Neural progenitor cell (in vitro differentiated cells): ENCODE results near the gene SALL1. TPM values are rescaled to one million over a fixed set of nuclear protein-coding genes. Genes with fewer than 3 reads are reported as not detected.
A peak's percentile ranks its signal among the peaks of the same experiment; 100 is the strongest.

ENCODE experiments used
- DNase-seq: peaks from one replicate; pipeline ENCODE4 v3.0.0-alpha.2; 2016; ENCODE audit warnings: low spot score
- H2AFZ ChIP-seq: fragments of 200-600 bp; sonication (generic); replicated peaks from 2 replicates; pipeline ENCODE4 v1.6.1; 2016; ENCODE audit warnings: antibody characterized with exemption
- H3F3A ChIP-seq: fragments of 200-600 bp; sonication (generic); 2 replicates; pipeline ENCODE4 v1.6.1; 2016; ENCODE audit warnings: antibody characterized with exemption, low read depth
- H3K27ac ChIP-seq: fragments of 200-600 bp; sonication (generic); 2 replicates; pipeline ENCODE4 v1.5.1; 2016; ENCODE audit warnings: mild to moderate bottlenecking
- H3K27me3 ChIP-seq: fragments of 200-600 bp; sonication (generic); 2 replicates; pipeline ENCODE4 v1.6.1; 2016; ENCODE audit warnings: mild to moderate bottlenecking, moderate library complexity
- H3K36me3 ChIP-seq: fragments of 200-600 bp; sonication (generic); 2 replicates; pipeline ENCODE4 v1.5.1; 2016
- H3K4me1 ChIP-seq: fragments of 200-600 bp; sonication (generic); 2 replicates; pipeline ENCODE4 v1.6.1; 2016; ENCODE audit warnings: mixed run types
- H3K4me2 ChIP-seq: fragments of 200-600 bp; sonication (generic); 2 replicates; pipeline ENCODE4 v1.6.1; 2016
- H3K4me3 ChIP-seq: fragments of 200-600 bp; sonication (generic); 2 replicates; pipeline ENCODE4 v1.5.1; 2016
- H3K79me2 ChIP-seq: fragments of 200-600 bp; sonication (generic); 2 replicates; pipeline ENCODE4 v1.6.1; 2016; ENCODE audit warnings: low read depth
- H3K9ac ChIP-seq: fragments of 200-600 bp; sonication (generic); 2 replicates; pipeline ENCODE4 v1.6.1; 2016
- H3K9me3 ChIP-seq: fragments of 200-600 bp; sonication (generic); 2 replicates; pipeline ENCODE4 v1.5.1; 2016; ENCODE audit warnings: low read depth
- H4K20me1 ChIP-seq: fragments of 200-600 bp; sonication (generic); 2 replicates; pipeline ENCODE4 v1.6.1; 2016; ENCODE audit warnings: low read depth
- H3K27ac Mint-ChIP-seq: 3 replicates; pipeline ENCODE4 v1.8.0; 2021; ENCODE audit warnings: mixed read lengths
- H3K27me3 Mint-ChIP-seq: 2 replicates; pipeline ENCODE4 v1.8.0; 2022; ENCODE audit warnings: low read depth, mild to moderate bottlenecking, inconsistent platforms, moderate library complexity, mixed read lengths; ENCODE audit not compliant: insufficient read depth
- H3K36me3 Mint-ChIP-seq: 3 replicates; pipeline ENCODE4 v1.8.0; 2021; ENCODE audit warnings: mixed read lengths
- H3K4me1 Mint-ChIP-seq: 3 replicates; pipeline ENCODE4 v1.8.0; 2021; ENCODE audit warnings: mixed read lengths
- H3K4me3 Mint-ChIP-seq: 3 replicates; pipeline ENCODE4 v1.8.0; 2021; ENCODE audit warnings: mild to moderate bottlenecking, moderate library complexity, mixed read lengths
- H3K9me3 Mint-ChIP-seq: 3 replicates; pipeline ENCODE4 v1.8.0; 2020; ENCODE audit warnings: mixed read lengths
- EZH2 ChIP-seq: fragments of 200-600 bp; sonication (generic); IDR thresholded peaks from 2 replicates; pipeline ENCODE4 v1.6.1; 2017; ENCODE audit warnings: antibody characterized with exemption, mild to moderate bottlenecking, moderate library complexity
- EZH2phosphoT487 ChIP-seq: fragments of 200-600 bp; sonication (generic); IDR thresholded peaks from 2 replicates; pipeline ENCODE4 v1.6.1; 2017; ENCODE audit warnings: antibody characterized with exemption
- total RNA-seq: library from RNA; depleted of rRNA; stranded (reverse); fragments of >200 nt; gene quantifications from 2 replicates; pipeline ENCODE4 v1.2.3, GENCODE V29; 2015; ENCODE audit warnings: low replicate concordance
- TF ChIP-seq, protein P1 (sequence below): fragments of 200-600 bp; sonication (generic); IDR thresholded peaks from 2 replicates; pipeline ENCODE4 v1.5.1; 2017; ENCODE audit warnings: antibody characterized with exemption, mild to moderate bottlenecking

Gene SALL1
- total RNA-seq, 1 donor from 2014 or later = 50.3 TPM

- Histone ChIP-seq H3K9me3 (no peaks in the 10 kb centered on the region), H3K36me3 (peaks cover 30% of the 10 kb centered on the region), H3F3A (peaks cover 56% of the 10 kb centered on the region), H3K27me3 (no peaks in the 10 kb centered on the region), H3K79me2 (peaks cover 99% of the 10 kb centered on the region), H3K4me1 (peaks cover 36% of the 10 kb centered on the region), H3K4me3 (no peak overlapping the region), H3K27ac (no peak overlapping the region), H3K4me2 (no peak overlapping the region), H4K20me1 (peaks cover 100% of the 10 kb centered on the region), H3K9ac (no peak overlapping the region), H2AFZ (no peak overlapping the region)
- TF ChIP-seq, protein P1, sequence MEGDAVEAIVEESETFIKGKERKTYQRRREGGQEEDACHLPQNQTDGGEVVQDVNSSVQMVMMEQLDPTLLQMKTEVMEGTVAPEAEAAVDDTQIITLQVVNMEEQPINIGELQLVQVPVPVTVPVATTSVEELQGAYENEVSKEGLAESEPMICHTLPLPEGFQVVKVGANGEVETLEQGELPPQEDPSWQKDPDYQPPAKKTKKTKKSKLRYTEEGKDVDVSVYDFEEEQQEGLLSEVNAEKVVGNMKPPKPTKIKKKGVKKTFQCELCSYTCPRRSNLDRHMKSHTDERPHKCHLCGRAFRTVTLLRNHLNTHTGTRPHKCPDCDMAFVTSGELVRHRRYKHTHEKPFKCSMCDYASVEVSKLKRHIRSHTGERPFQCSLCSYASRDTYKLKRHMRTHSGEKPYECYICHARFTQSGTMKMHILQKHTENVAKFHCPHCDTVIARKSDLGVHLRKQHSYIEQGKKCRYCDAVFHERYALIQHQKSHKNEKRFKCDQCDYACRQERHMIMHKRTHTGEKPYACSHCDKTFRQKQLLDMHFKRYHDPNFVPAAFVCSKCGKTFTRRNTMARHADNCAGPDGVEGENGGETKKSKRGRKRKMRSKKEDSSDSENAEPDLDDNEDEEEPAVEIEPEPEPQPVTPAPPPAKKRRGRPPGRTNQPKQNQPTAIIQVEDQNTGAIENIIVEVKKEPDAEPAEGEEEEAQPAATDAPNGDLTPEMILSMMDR = peak; percentile 10
- TF ChIP-seq EZH2phosphoT487 (no peak), EZH2 (no peak)
- H3K36me3 Mint-ChIP-seq = peaks cover 50% of the 10 kb centered on the region
- H3K9me3 Mint-ChIP-seq = peaks cover 12% of the 10 kb centered on the region
- H3K4me1 Mint-ChIP-seq = peaks cover 47% of the 10 kb centered on the region
- H3K27ac Mint-ChIP-seq = no peak overlapping the region
- H3K27me3 Mint-ChIP-seq = peaks cover 6% of the 10 kb centered on the region
- DNase-seq = no peak
- no peak overlapping the region for H3K4me3 Mint-ChIP-seq
Observed at GRCh38 chr16:51140112-51140511, 11.0 kb downstream of the SALL1 start.

DNA sequence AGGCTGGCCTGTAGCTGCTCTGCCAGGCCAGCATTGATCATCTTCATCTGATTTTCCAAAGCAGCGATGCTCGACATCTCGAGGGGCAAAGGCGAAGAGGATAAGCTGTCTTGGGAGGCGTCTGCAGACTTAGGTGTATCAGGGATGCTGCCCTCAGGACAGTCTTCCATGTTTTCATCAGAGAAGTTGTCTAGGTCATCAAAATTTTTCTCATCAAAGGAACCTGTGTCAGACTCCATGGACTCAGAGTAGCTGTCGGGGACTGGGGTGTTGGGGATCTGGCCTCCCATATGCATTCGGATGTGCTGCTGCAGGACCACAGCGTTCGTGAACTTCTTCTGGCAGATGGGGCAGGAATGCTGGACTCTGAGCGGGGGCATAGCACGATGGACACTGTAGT is 11.5 kb downstream of the SALL1 start:
- peaks cover 43% of the 10 kb centered on the region for H3K4me1 Mint-ChIP-seq
- peaks cover 7% of the 10 kb centered on the region for H3K27me3 Mint-ChIP-seq

GRCh38 chr16:51138178-51138577 is 12.9 kb downstream of the SALL1 start:
- no peaks in the 10 kb centered on the region for H3K27me3 ChIP-seq
- H3K9me3 ChIP-seq = no peaks in the 10 kb centered on the region
- Mint-ChIP-seq H3K27me3 (peaks cover 13% of the 10 kb centered on the region), H3K36me3 (peaks cover 52% of the 10 kb centered on the region), H3K4me3 (no peak overlapping the region), H3K4me1 (peaks cover 38% of the 10 kb centered on the region), H3K9me3 (peaks cover 12% of the 10 kb centered on the region), H3K27ac (no peak overlapping the region)
- peaks cover 25% of the 10 kb centered on the region for H3K4me1 ChIP-seq
- H3F3A ChIP-seq = peaks cover 58% of the 10 kb centered on the region
- no peak overlapping the region for H3K4me2 ChIP-seq
- H3K9ac ChIP-seq = no peak overlapping the region
- TF ChIP-seq EZH2phosphoT487 (no peak), EZH2 (no peak)
- TF ChIP-seq, protein P1 = no peak
- no peak overlapping the region for H3K4me3 ChIP-seq
- H4K20me1 ChIP-seq = peaks cover 94% of the 10 kb centered on the region
- H2AFZ ChIP-seq = no peak overlapping the region
- no peak overlapping the region for H3K27ac ChIP-seq
- H3K36me3 ChIP-seq = peaks cover 26% of the 10 kb centered on the region
- H3K79me2 ChIP-seq = peaks cover 83% of the 10 kb centered on the region
- no peak for DNase-seq

More for the DNA sequence above, 11.5 kb downstream of the SALL1 start:
- H3K4me3 Mint-ChIP-seq = no peak overlapping the region
- TF ChIP-seq, protein P1 = no peak
- TF ChIP-seq EZH2 (no peak), EZH2phosphoT487 (no peak)
- Histone ChIP-seq H3K27me3 (no peaks in the 10 kb centered on the region), H3K36me3 (peaks cover 28% of the 10 kb centered on the region), H2AFZ (no peak overlapping the region), H3F3A (peaks cover 58% of the 10 kb centered on the region), H3K27ac (no peak overlapping the region), H3K4me2 (no peak overlapping the region), H3K4me1 (peaks cover 31% of the 10 kb centered on the region), H3K79me2 (peaks cover 96% of the 10 kb centered on the region), H3K4me3 (no peak overlapping the region), H3K9me3 (no peaks in the 10 kb centered on the region), H4K20me1 (peaks cover 100% of the 10 kb centered on the region), H3K9ac (no peak overlapping the region)
- DNase-seq = no peak
- H3K9me3 Mint-ChIP-seq = peaks cover 12% of the 10 kb centered on the region
- no peak overlapping the region for H3K27ac Mint-ChIP-seq
- H3K36me3 Mint-ChIP-seq = peaks cover 52% of the 10 kb centered on the region
